Progenitor cell of endocrine pancreas (in vitro differentiated cells): ENCODE measurements around the gene GALK1. TPM values are rescaled to one million over a fixed set of nuclear protein-coding genes. Genes with fewer than 3 reads are reported as not detected.

ENCODE experiments used
- DNase-seq: peaks from one replicate; pipeline ENCODE4 v3.0.0; 2021; ENCODE audit warnings: low spot score; ENCODE audit not compliant: unreplicated experiment
- H3K27ac Mint-ChIP-seq: 2 replicates; pipeline ENCODE4 v1.8.0; 2021; ENCODE audit warnings: mild to moderate bottlenecking, moderate library complexity, mixed read lengths
- H3K27me3 Mint-ChIP-seq: 2 replicates; pipeline ENCODE4 v1.8.0; 2021; ENCODE audit warnings: mixed read lengths
- H3K36me3 Mint-ChIP-seq: 2 replicates; pipeline ENCODE4 v1.8.0; 2022; ENCODE audit warnings: mixed read lengths; ENCODE audit not compliant: insufficient read depth
- H3K4me1 Mint-ChIP-seq: 2 replicates; pipeline ENCODE4 v1.8.0; 2021; ENCODE audit warnings: low read depth, mixed read lengths
- H3K4me3 Mint-ChIP-seq: 2 replicates; pipeline ENCODE4 v1.8.0; 2021; ENCODE audit warnings: low read depth, mild to moderate bottlenecking, moderate library complexity, mixed read lengths
- H3K9me3 Mint-ChIP-seq: 2 replicates; pipeline ENCODE4 v1.8.0; 2021; ENCODE audit warnings: low read depth, mixed read lengths
- CTCF ChIP-seq: fragments of 200-600 bp; sonication (generic); IDR thresholded peaks from one replicate; pipeline ENCODE4 v1.5.0; 2021; ENCODE audit warnings: antibody characterized with exemption, mild to moderate bottlenecking; ENCODE audit not compliant: unreplicated experiment
- microRNA-seq: library from miRNA; unstranded; fragments of <30 nt; microRNA quantifications from one replicate; pipeline ENCODE4 v1.1.0, GENCODE V29; 2020; ENCODE audit warnings: borderline number of aligned reads; ENCODE audit not compliant: unreplicated experiment
- total RNA-seq: library from RNA; stranded (reverse); gene quantifications from 2 replicates; pipeline ENCODE4 v1.2.1, GENCODE V29; 2021

GALK1 gene
- total RNA-seq, 1 donor from 2014 or later: 11.2 TPM

GRCh38 chr17:75722076-75722475 lies 42.9 kb downstream of the GALK1 start:
- Mint-ChIP-seq H3K4me3 (peak overlapping the region; percentile 47), H3K4me1 (no peaks in the 10 kb centered on the region), H3K9me3 (no peaks in the 10 kb centered on the region), H3K27ac (no peak overlapping the region), H3K36me3 (no peaks in the 10 kb centered on the region), H3K27me3 (peaks cover 20% of the 10 kb centered on the region)
- no peak for TF ChIP-seq CTCF
- no peak for DNase-seq

GRCh38 chr17:75721463-75722011 lies 43.5 kb downstream of the GALK1 start:
- Mint-ChIP-seq H3K4me3 (peak overlapping the region; percentile 47), H3K27me3 (peaks cover 23% of the 10 kb centered on the region), H3K36me3 (no peaks in the 10 kb centered on the region), H3K27ac (no peak overlapping the region), H3K9me3 (no peaks in the 10 kb centered on the region), H3K4me1 (no peaks in the 10 kb centered on the region)
- no peak for DNase-seq
- TF ChIP-seq CTCF: no peak

- Mint-ChIP-seq H3K36me3 (no peaks in the 10 kb centered on the region), H3K27me3 (peaks cover 23% of the 10 kb centered on the region), H3K4me1 (no peaks in the 10 kb centered on the region), H3K9me3 (no peaks in the 10 kb centered on the region), H3K27ac (peak within 1 kb of the TSS; percentile 56), H3K4me3 (peak within 1 kb of the TSS; percentile 74)
- TF ChIP-seq CTCF: peak; percentile 35
- peak; percentile 76 for DNase-seq
Observed at GRCh38 chr17:75720656-75721462, 44.1 kb downstream of the GALK1 start, which contains the start of gene ITGB4. ITGB4 (plus strand) TSS chr17:75721459; CDS start chr17:75724704, 3,245 bp downstream.

GRCh38 chr17:75719732-75720131 lies 45.3 kb downstream of the GALK1 start:
- H3K4me3 Mint-ChIP-seq: no peak overlapping the region
- H3K27ac Mint-ChIP-seq: no peak overlapping the region
- no peaks in the 10 kb centered on the region for H3K36me3 Mint-ChIP-seq
- H3K27me3 Mint-ChIP-seq: peaks cover 23% of the 10 kb centered on the region
- H3K4me1 Mint-ChIP-seq: no peaks in the 10 kb centered on the region
- H3K9me3 Mint-ChIP-seq: no peaks in the 10 kb centered on the region
- TF ChIP-seq CTCF: no peak
- DNase-seq: no peak

GRCh38 chr17:75712446-75712845 lies 52.5 kb downstream of the GALK1 start:
- Mint-ChIP-seq H3K4me1 (no peaks in the 10 kb centered on the region), H3K9me3 (no peaks in the 10 kb centered on the region), H3K36me3 (peaks cover 1% of the 10 kb centered on the region), H3K4me3 (no peak overlapping the region), H3K27ac (no peak overlapping the region), H3K27me3 (peaks cover 15% of the 10 kb centered on the region)
- DNase-seq: no peak
- no peak for TF ChIP-seq CTCF

Small RNA genes within 50 kb of the gene (microRNA-seq; reads per million reads assigned to microRNA genes)
- not detected for gene MIR4738

Other genes with a start within 250 kb of the GALK1 start
- gene CASKIN2, start 249.7 kb downstream of the GALK1 start, total RNA-seq: 47.6 and 50.6 TPM in 2 replicates
- gene TSEN54, start 248.7 kb downstream of the GALK1 start, total RNA-seq: 56.0 and 56.4 TPM in 2 replicates
- 232 and 235 TPM in 2 replicates for gene LLGL2, start 239.5 kb downstream of the GALK1 start, total RNA-seq
- gene MYO15B, start 177.4 kb downstream of the GALK1 start, total RNA-seq: 336 and 337 TPM in 2 replicates
- 3.3 and 4.4 TPM in 2 replicates for gene SMIM5, start 131.8 kb downstream of the GALK1 start, total RNA-seq
- gene RECQL5, start 98.0 kb downstream of the GALK1 start, total RNA-seq: 66.8 and 67.7 TPM in 2 replicates
- 102 and 103 TPM in 2 replicates for gene SAP30BP, start 97.9 kb downstream of the GALK1 start, total RNA-seq
- 9.7 and 14.8 TPM in 2 replicates for gene ITGB4, start 43.7 kb downstream of the GALK1 start, total RNA-seq
- gene UNK, start 19.6 kb upstream of the GALK1 start, total RNA-seq: 70.0 and 72.8 TPM in 2 replicates
- 2.7 and 3.1 TPM in 2 replicates for gene UNC13D, start 79.2 kb upstream of the GALK1 start, total RNA-seq
- 47.9 and 57.7 TPM in 2 replicates for gene WBP2, start 90.1 kb upstream of the GALK1 start, total RNA-seq
- gene TRIM47, start 113.4 kb upstream of the GALK1 start, total RNA-seq: 0.42 and 1.0 TPM in 2 replicates
- gene TRIM65, start 131.8 kb upstream of the GALK1 start, total RNA-seq: 13.9 and 17.1 TPM in 2 replicates
- 82.7 and 94.0 TPM in 2 replicates for gene MRPL38, start 139.7 kb upstream of the GALK1 start, total RNA-seq
- 24.8 and 29.9 TPM in 2 replicates for gene FBF1, start 175.8 kb upstream of the GALK1 start, total RNA-seq
- 54.6 and 54.7 TPM in 2 replicates for gene ACOX1, start 214.0 kb upstream of the GALK1 start, total RNA-seq
- gene TEN1, start 214.0 kb upstream of the GALK1 start, total RNA-seq: 19.8 and 23.9 TPM in 2 replicates
- gene CDK3, start 235.7 kb upstream of the GALK1 start, total RNA-seq: 17.0 and 21.6 TPM in 2 replicates